ENCODE data around the gene EPHB2.

Gene EPHB2

DNA sequence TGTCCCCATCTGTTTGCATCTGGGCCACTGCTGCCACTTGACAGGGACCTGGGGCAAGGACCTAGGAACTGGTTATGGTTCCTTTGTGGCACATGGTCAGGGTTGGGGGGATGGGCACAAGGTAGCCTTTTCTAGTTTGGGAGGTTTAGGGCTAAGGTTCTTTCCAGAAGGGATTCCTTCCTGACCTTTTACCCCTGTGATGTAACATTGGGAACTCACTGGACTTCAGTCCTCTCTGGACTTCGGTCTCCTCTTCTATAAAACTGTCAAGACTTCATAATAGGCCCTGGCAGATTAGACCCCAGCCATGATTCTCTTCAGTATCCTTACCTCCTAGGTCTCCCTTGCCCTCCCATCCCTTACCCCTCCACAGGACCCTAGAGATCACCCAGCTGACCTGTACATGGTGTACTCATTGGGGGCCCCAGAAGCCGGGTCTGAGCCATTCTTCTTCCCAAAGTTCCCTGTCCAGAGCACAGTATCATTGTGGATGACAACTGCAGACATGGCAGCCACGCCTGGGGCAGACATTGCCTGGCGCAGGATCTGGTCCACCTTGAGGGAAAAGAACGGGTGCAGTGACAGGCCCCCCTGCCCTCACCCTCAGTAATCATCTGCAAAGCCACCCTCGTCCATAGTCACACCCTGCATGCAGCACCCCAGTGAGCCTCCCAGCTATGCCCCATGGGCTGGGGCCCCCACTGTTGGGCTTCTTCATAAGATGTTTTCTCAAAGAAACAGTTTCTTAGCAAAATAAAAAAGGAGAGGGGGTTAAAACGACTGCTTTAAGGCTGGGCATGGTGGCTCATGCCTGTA, 249.1 kb downstream of the EPHB2 start:
- DNase-seq: no peak

GRCh38 chr1:22962558-22962957, 251.9 kb downstream of the EPHB2 start:
- DNase-seq: no peak

GRCh38 chr1:22963044-22963677, 252.5 kb downstream of the EPHB2 start:
- DNase-seq: no peak

DNA sequence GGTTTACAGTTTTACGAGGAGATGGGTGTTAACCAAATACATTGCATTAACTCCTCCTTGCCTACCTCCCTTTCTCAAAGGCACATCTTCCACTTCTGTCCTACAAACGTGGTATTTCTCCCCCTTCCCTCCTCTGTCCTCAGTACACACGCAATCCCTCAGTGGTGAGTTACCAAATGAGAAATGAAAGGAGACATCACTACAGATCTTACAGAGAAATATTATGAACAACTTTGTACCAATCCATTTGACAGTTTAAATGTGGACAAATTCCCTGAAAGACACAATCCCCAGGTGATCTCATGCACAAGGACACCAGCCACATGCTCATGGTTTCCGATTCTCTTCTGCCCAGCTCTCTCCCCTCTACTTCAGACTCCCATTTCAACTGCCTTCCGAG, 255.7 kb downstream of the EPHB2 start:
- DNase-seq: no peak

DNA sequence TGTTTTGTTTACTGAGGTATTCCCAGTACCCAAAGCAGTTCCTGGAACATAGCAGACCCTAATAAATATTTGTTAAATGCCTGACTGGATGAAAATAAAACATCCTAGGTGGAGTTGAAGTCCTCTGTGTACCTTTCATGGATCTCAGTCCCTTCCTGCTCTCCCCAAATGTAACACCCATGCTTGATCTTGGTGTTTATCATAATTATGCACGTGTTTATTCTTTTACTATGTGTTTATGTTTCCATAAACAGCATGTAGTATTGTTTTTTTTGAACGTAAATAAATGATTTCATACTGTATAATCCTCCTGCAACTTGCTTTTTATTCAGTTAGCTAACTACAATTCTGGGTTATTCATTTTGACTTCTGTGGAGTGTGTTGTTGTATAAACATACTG, 257.2 kb downstream of the EPHB2 start:
- DNase-seq: no peak

DNA sequence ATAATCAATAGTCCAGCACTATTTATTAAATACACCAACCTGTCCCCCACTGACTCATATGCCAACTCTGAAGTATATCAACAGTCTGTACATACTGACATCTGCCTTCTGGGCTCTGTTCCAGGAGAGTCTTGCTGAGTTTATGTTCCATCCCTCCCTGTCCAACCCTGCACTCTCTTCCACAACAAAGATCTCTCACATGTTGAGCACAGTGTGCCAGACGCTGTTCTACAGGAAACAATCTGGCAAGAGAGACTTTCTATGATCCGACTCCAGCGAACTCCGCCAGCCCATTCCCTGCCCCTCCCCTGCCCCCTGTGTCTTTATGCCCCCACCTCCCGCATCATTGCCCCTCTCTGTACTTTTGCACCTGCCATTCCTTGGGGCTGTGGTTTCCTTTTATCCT, 258.7 kb downstream of the EPHB2 start:
- no peak for DNase-seq

DNA sequence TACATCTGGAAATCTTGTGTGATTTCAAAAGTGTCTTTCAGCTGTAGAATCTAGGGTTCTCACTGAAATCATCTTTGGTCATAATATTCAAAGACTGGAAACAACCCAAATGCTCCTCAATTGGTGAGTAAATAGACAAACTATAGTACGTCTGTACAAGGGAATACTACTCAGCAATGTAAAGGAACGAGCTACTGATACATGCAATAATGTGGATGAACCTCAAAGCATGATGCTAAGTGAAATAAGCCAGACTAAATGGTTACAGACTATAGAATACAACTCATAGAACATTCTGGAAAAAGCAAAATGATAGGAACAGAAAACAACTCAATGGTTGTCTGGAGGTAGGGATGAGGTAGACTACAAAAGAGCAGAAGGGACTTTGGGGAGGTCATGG, 259.5 kb downstream of the EPHB2 start:
- no peak for DNase-seq

All from hippocampal formation (tissue), 2 donors.